T-helper 2 cell treated with Interferon-gamma antibody and Interleukin-4, amounts not matched to agents 5 μg/mL and 100 μg/mL, for 36 hours (primary cell): Measurements from ENCODE around the gene CASZ1.

Experiments
- DNase-seq: peaks from one replicate; pipeline ENCODE4 v3.0.0; 2021; ENCODE audit warnings: low spot score
- H3K27ac Mint-ChIP-seq: one replicate; pipeline ENCODE4 v1.8.0; 2021; ENCODE audit warnings: mild to moderate bottlenecking, mixed read lengths
- H3K27me3 Mint-ChIP-seq: one replicate; pipeline ENCODE4 v1.8.0; 2021; ENCODE audit warnings: low read depth, mixed read lengths
- H3K36me3 Mint-ChIP-seq: one replicate; pipeline ENCODE4 v1.8.0; 2021; ENCODE audit warnings: low read depth, mixed read lengths
- H3K4me1 Mint-ChIP-seq: one replicate; pipeline ENCODE4 v1.8.0; 2021; ENCODE audit warnings: low read depth, mixed read lengths
- H3K4me3 Mint-ChIP-seq: one replicate; pipeline ENCODE4 v1.8.0; 2022; ENCODE audit warnings: mild to moderate bottlenecking, moderate library complexity, mixed read lengths
- H3K9me3 Mint-ChIP-seq: one replicate; pipeline ENCODE4 v1.8.0; 2021; ENCODE audit warnings: mixed read lengths

Gene CASZ1

DNA sequence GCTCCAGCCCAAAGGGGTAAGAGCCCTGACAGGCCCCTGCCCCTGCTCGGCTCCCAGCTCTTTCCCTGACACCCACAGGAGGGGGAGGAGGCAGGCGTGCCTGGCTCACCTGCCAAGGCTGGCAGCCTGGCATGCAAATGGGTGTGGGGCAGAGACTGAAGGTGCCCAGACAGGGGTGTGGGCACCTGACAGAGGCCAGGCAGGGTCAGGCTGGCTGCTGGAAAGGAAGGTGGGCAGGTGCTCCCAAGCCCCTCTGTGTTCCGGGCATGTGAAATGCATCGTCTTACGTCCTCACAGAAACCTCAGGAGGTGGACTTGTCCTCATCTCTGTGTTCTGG lies 19.4 kb upstream of the CASZ1 start:
- no peak for DNase-seq
- Mint-ChIP-seq H3K36me3 (no peaks in the 10 kb centered on the region), H3K27ac (no peak overlapping the region), H3K4me3 (no peak overlapping the region), H3K27me3 (peaks cover 5% of the 10 kb centered on the region), H3K4me1 (no peaks in the 10 kb centered on the region), H3K9me3 (no peaks in the 10 kb centered on the region)

DNA sequence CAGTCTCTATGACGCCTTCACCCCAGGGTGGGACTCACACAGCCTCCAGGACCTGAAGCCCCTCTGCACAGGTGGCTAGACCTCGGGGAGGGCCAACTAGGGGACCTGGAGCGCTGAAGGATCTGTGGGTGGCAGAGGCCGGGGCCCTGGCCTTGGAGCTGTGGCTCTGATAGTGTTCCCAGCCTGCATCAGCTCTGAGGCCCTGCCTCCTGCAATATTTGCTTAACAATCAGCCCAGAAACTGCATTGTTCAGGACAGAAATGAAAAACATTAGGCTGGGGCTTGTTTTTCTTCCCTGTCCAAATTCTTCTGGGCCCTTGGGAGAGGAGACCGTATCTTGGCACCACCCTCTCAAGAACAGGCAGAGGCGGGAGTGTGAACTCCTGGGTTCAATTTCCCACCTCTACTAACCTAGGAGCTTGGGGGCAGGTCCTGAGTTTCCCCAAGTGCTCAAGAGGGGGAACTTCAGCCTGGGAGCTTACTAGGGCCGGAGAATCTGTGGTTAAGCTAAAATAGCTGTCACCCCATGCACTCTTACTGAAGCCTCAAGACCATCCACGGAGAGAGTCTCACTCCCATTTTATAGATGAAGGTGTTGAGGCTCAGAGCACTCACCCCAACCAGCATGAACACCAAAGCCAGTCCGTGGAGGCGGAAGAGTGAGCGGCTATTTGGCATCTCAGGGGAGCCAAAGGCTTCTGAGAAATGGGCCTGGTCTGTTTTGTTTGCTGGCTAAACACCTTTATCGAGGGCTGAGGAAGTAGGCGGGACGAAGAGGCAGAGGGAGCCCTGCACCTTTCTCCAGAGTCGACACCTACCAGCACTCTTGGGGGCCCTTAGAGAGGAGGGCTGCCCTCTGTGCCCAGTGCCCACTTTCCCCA lies 18.8 kb upstream of the CASZ1 start:
- DNase-seq = no peak
- Mint-ChIP-seq H3K27me3 (peaks cover 5% of the 10 kb centered on the region), H3K27ac (no peak overlapping the region), H3K9me3 (no peaks in the 10 kb centered on the region), H3K4me3 (no peak overlapping the region), H3K36me3 (no peaks in the 10 kb centered on the region), H3K4me1 (no peaks in the 10 kb centered on the region)

DNA sequence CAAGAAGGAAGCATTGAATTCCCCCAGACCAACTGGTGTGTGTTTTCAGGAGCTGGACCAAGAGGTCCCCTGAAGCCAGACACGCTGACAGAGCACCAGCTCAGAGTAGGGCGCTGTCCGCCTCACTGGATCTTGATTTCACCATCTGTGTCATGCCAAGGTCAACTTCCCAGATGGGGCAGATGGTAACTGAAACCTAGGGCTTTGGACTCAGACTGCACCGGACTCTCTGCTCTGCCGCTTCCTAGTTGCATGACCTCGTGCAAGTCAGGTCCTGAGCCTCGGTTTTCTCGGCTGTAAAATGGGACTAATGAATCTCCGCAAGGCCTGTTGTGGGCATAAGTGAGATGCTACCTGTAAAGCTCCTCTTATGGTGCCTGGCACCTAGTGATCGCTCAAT lies 17.9 kb upstream of the CASZ1 start:
- H3K27ac Mint-ChIP-seq = no peak overlapping the region
- H3K4me3 Mint-ChIP-seq = no peak overlapping the region
- DNase-seq = no peak
- no peaks in the 10 kb centered on the region for H3K36me3 Mint-ChIP-seq
- H3K9me3 Mint-ChIP-seq = no peaks in the 10 kb centered on the region
- H3K4me1 Mint-ChIP-seq = no peaks in the 10 kb centered on the region
- peaks cover 11% of the 10 kb centered on the region for H3K27me3 Mint-ChIP-seq

DNA sequence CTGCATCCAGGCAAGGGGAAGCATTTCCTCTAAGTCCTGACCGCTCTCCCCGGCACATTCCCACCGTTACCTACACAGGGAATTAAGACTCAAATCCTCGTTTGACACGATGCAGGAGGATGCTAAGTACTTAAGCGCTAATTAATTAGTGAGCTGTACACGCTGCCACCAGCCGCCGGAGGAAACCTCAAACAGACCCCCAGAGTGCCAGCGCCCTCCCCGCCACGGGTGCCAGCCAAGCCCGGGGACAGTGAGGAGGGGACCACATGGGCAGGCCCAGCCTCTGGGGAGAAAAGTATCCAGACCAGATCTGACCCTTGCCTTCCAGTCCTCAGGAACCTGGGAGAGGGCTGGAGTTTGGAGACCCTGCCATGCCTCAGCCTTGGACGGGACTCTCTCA lies 17.4 kb upstream of the CASZ1 start:
- H3K36me3 Mint-ChIP-seq = no peaks in the 10 kb centered on the region
- no peaks in the 10 kb centered on the region for H3K9me3 Mint-ChIP-seq
- no peaks in the 10 kb centered on the region for H3K4me1 Mint-ChIP-seq
- no peak for DNase-seq
- no peak overlapping the region for H3K27ac Mint-ChIP-seq
- H3K4me3 Mint-ChIP-seq = no peak overlapping the region
- H3K27me3 Mint-ChIP-seq = peaks cover 16% of the 10 kb centered on the region

DNA sequence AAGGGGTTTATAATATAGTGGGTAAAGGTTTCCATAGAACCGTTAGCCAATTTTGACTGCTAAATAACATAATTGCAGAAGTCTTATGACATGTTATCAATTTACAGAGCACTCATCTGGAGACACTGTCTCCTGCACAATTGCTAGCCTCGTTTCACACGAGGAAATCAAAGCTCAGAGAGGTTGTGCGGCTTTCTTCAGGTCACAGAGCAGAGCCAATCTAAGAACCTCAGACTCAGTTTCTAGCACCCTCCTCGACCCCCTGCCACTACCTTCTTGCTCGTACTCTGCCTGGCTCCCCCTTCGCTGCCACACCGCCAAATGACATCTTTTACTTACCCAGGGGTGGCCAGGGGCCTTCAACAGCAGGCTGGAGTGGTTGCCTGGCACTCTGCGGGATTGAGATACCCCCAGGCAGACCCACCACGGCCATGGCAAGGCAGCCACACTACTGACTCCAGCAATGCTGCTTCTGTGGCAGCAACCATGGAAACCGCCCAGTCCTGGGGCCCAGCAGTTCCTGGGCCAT lies 16.0 kb upstream of the CASZ1 start:
- no peaks in the 10 kb centered on the region for H3K36me3 Mint-ChIP-seq

DNA sequence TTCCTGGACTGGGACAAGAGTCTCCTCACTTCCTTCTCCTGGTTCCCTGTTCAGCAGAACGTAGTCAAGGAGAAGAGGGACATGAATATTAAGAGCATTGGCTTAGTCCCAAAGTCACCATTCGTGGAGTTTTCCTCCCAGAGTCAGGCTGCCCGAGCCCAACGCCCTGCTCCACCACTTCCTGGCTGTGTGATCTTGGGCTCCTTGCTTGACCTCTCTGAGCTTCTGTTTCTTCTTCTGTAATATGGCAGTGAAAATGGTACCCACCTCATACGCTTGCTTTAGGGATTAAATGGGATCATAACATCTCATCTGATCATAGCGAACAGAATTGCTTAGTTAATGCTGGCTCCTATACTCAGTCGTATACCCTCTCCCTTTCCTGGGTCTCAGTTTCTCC lies 12.0 kb upstream of the CASZ1 start:
- Mint-ChIP-seq H3K27me3 (peaks cover 42% of the 10 kb centered on the region), H3K36me3 (no peaks in the 10 kb centered on the region)

More for the DNA sequence above, 16.0 kb upstream of the CASZ1 start:
- Mint-ChIP-seq H3K9me3 (no peaks in the 10 kb centered on the region), H3K27ac (no peak overlapping the region), H3K4me1 (no peaks in the 10 kb centered on the region), H3K27me3 (peaks cover 27% of the 10 kb centered on the region), H3K4me3 (no peak overlapping the region)
- no peak for DNase-seq

DNA sequence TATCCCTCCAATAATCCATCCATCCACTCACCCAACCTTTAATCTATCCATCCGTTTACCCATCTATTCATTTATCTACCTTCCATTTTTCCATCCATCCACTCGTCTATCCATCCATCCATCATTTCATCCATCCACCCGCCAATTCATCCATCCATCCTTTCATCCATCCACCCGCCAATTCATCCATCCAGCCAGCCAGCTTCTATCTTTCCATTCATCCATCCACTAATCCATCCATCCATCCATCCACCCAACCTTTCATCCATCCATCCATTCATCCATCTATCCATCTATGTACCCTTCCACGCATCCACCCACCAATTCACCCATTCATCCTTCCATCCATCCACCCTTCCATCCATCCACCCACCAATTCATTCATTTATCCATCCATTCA lies 10.5 kb upstream of the CASZ1 start:
- Mint-ChIP-seq H3K36me3 (no peaks in the 10 kb centered on the region), H3K4me1 (no peaks in the 10 kb centered on the region), H3K27me3 (peaks cover 49% of the 10 kb centered on the region), H3K9me3 (no peaks in the 10 kb centered on the region), H3K4me3 (no peak overlapping the region), H3K27ac (no peak overlapping the region)
- no peak for DNase-seq

More for the DNA sequence above, 12.0 kb upstream of the CASZ1 start:
- H3K4me3 Mint-ChIP-seq = no peak overlapping the region
- H3K9me3 Mint-ChIP-seq = no peaks in the 10 kb centered on the region
- no peak overlapping the region for H3K27ac Mint-ChIP-seq
- DNase-seq = no peak
- no peaks in the 10 kb centered on the region for H3K4me1 Mint-ChIP-seq

DNA sequence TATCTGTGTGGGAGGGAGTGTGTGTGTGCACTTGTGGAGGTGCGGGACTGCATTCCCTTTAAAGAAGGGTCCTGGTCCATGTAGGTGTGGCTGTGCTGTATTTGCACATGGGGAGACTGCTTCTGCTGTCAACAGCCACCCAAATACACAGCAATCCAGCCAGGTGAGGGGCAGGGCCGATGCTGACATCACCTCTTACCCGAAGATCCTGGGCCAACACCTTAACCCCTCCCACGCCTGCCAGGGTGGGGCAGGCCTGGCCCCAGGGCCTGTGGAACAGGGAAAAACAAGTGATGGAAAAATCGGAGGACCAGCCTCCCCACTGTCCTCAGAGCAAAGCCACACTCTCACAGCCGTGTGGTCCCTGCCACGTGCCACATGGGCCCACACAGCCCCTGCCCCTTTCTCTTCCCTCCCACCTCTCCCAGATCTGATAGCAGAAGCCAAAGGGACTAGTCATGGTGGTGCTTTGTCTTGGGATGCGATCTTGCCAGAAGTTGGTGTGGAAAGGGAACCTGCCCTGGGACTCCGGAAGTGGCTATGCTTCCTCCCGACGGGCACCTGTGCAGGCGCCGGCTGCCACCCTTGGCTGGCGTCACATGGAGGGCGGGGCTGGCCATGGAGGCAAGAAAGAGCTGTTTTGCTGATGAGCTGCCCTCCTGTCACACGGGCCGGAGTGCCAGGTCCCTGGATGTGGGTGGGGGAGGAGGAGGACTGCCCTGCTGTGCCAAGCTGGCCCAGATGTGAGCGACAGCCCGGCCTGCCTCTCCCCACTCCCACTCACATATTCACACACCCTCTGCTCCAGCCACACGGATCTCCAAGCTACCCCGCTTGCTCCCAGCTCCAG lies 7.8 kb upstream of the CASZ1 start:
- no peak for DNase-seq
- no peak overlapping the region for H3K27ac Mint-ChIP-seq
- peaks cover 62% of the 10 kb centered on the region for H3K27me3 Mint-ChIP-seq

DNA sequence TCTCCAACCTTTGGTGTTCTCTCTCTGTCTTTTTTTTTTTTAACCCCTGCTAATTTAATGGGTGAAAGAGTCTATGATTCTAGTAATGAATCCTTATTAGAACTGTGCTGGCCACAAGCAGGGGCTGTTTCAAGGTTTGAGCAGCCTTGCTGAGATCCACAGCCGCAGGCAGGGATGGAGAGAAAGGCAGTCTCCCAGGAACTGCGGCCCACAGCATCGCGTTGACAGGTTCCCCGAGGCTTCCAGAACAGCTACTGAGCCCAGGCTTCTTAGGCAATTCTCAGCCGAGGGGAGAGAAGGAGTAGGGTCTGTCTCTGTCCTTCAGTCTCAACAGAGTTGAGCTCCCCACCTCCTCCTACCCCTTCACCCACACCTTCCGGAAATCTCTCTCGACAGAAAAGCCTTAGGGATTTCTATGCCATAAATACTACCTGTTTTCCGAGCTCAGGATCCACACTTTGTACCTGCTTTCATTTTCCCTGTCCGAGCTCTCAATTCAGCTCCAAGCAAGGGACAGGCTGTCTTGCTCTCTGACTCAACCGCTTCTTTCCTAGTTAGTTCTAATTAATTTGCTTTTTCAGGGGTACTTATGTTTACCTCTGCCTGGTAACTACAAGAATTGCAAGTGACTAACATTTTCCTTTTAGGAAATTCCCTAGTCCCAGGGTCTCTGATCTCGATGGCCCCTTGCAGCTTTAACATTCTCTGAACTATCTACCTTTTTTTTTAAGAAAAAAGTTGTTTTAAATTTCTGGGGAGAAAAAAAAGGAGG lies 6.7 kb upstream of the CASZ1 start:
- no peaks in the 10 kb centered on the region for H3K36me3 Mint-ChIP-seq
- no peaks in the 10 kb centered on the region for H3K4me1 Mint-ChIP-seq
- peaks cover 63% of the 10 kb centered on the region for H3K27me3 Mint-ChIP-seq
- no peak overlapping the region for H3K4me3 Mint-ChIP-seq
- H3K9me3 Mint-ChIP-seq = no peaks in the 10 kb centered on the region
- H3K27ac Mint-ChIP-seq = no peak overlapping the region
- no peak for DNase-seq

More for the DNA sequence above, 7.8 kb upstream of the CASZ1 start:
- Mint-ChIP-seq H3K4me3 (no peak overlapping the region), H3K9me3 (no peaks in the 10 kb centered on the region), H3K36me3 (no peaks in the 10 kb centered on the region), H3K4me1 (no peaks in the 10 kb centered on the region)

DNA sequence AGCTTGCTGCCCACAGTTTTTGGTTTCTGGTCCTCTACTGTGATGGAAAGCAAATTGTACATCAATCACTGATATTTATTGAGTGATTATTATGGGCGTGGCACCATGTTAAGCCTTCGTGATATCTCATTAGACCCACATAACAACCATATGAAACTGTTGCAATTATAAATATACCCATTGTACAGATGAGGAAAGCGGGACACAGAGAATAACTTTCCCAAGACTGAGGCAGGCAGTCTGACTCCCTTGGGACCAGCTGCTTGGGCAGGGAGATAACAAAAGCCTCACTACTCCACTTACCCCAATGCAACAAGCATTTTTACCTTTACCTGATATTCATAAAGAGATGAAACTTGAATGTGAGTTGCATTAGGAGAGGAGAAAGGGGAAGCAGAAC lies 4.3 kb upstream of the CASZ1 start:
- DNase-seq = no peak
- Mint-ChIP-seq H3K36me3 (no peaks in the 10 kb centered on the region), H3K9me3 (no peaks in the 10 kb centered on the region), H3K27ac (no peak overlapping the region), H3K4me1 (no peaks in the 10 kb centered on the region), H3K27me3 (peaks cover 66% of the 10 kb centered on the region), H3K4me3 (no peak overlapping the region)

DNA sequence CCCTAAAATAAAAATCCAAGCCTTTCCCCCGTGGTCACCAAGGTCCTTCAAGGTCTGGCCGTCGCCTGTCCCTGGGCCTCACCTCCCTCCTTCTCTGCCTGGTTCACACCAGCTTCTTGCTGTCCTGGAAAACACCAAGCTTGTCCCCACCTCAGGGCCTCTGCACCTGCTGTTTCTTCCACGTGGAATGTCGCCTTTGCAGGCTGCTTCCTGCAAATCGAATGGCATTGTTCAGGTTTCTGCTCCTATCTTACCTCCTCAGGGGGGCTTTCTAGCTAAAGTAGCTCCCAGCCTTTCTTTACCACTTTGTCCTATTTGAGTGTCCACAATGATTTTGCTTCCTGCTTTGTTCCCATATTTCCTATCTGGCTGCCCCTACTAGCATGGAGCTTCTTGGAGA lies 3.3 kb upstream of the CASZ1 start:
- Mint-ChIP-seq H3K4me3 (no peak overlapping the region), H3K27ac (no peak overlapping the region)

DNA sequence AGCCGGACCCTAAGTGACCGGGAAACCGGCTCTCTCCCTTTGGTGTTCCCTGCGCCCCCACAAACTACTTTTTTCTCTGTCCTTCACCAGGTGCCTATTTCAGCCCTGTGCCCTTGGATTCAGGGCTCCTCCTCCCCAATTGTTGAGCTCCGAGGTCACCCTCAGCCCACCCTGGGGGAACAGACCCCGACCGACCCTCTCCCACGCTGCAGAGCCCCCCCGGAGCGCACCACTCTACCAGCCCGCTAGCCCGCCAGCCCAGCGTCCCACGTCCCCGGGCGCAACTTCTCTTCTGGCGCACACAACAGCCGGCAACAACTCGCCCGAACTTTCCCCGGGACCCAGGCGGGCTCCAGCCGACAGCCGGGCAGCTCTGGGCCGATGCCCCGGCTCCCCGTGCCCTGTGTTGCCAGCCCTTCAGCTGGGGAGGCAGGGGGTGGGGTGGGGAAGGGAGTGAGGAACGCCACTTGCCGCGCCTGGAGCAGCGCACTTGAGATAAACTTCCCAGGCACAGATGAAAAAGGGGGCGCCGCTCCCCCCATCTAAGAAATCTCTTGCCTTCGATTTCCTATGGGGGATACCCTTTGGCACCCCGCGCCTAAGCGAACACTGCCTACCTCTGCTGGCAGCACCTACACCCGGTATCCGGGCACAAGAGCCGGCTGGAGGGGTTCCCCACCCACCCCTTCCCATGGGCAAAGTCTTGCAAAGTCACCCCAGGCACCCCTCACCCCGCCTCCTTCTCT lies 997 bp downstream of the CASZ1 start:
- peaks cover 66% of the 10 kb centered on the region for H3K27me3 Mint-ChIP-seq
- DNase-seq = no peak
- no peaks in the 10 kb centered on the region for H3K36me3 Mint-ChIP-seq
- H3K4me1 Mint-ChIP-seq = peaks cover 5% of the 10 kb centered on the region
- H3K4me3 Mint-ChIP-seq = peak overlapping the region; percentile 77
- H3K27ac Mint-ChIP-seq = peak overlapping the region; percentile 35
- H3K9me3 Mint-ChIP-seq = no peaks in the 10 kb centered on the region

More for the DNA sequence above, 3.3 kb upstream of the CASZ1 start:
- no peak for DNase-seq
- H3K9me3 Mint-ChIP-seq = no peaks in the 10 kb centered on the region
- H3K27me3 Mint-ChIP-seq = peaks cover 71% of the 10 kb centered on the region
- H3K36me3 Mint-ChIP-seq = no peaks in the 10 kb centered on the region
- no peaks in the 10 kb centered on the region for H3K4me1 Mint-ChIP-seq

DNA sequence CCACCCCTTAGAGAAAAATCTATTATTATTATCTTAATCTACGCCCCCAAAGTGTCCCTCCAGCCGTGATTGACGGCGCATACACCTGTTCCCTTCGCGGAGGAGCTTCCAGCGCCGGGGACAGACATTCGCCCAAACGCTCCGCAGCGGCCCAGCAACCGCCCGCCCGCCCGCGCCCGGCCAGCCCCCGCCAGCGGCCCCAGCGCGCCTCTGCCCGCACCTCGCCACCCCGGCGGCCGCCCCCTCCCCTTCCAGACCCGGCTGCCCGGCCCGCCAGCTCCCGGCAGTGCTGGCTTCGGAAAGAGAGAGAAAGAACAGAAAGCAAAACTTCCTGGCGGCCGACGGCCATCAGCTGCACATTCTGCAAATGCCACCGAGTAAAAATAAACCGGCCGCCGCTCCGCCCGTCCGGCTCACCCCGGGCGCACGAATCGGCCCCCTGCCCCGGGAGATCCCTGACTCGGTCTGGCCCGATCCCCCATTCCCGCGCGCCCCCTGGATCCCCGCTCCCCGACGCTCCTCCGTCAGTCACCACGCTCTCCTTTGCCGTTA lies 1.6 kb downstream of the CASZ1 start:
- peak overlapping the region; percentile 35 for H3K27ac Mint-ChIP-seq
- H3K4me1 Mint-ChIP-seq = peaks cover 5% of the 10 kb centered on the region
- H3K4me3 Mint-ChIP-seq = peak overlapping the region; percentile 77
- no peak for DNase-seq
- H3K9me3 Mint-ChIP-seq = no peaks in the 10 kb centered on the region
- H3K27me3 Mint-ChIP-seq = peaks cover 61% of the 10 kb centered on the region
- no peaks in the 10 kb centered on the region for H3K36me3 Mint-ChIP-seq
